ENCODE results near the gene DNAJB14.
"Not testable (repeated sequence)": the region's sequence is repeated elsewhere in the genome, so short reads cannot be mapped to it uniquely, and the experiment has no call there.

Gene DNAJB14

GRCh38 chr4:99946356-99947189 is at the start of gene DNAJB14:
TSS of gene DNAJB14 (minus strand) at chr4:99946618. CDS start at chr4:99946571, 47 bp downstream.
- peak in 51 of 56 donors; percentile 3 to 74 (median 52) for DNase-seq

GRCh38 chr4:99991741-99992140 is 45.3 kb upstream of the DNAJB14 start:
- no peak for DNase-seq

DNA sequence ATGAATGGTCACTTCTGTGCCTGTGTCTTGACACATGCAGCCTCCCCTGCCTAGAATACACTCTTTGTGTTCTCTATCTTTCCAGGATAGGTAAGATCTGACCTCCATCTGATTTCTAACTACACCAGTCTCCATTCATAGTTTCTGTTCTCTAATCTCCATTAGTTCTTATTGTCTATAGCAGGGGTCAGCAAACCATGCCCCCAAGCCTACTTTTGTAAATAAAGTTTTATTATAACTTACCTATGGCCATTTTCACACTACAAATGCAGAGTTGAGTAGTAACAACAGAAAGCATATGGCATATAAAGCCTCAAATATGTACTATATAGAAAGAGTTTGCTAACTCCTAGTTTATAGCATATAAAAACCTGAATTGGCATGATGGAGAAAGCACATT is 41.3 kb upstream of the DNAJB14 start:
- DNase-seq = no peak

GRCh38 chr4:99986792-99987191 is 40.4 kb upstream of the DNAJB14 start:
- DNase-seq = no peak

- no peak for DNase-seq
Measured at GRCh38 chr4:99983289-99983943, 37.0 kb upstream of the DNAJB14 start.

GRCh38 chr4:99979872-99980271 is 33.5 kb upstream of the DNAJB14 start:
- DNase-seq = no peak

- DNase-seq = no peak
Measured at GRCh38 chr4:99971453-99972111, 25.2 kb upstream of the DNAJB14 start.

DNA sequence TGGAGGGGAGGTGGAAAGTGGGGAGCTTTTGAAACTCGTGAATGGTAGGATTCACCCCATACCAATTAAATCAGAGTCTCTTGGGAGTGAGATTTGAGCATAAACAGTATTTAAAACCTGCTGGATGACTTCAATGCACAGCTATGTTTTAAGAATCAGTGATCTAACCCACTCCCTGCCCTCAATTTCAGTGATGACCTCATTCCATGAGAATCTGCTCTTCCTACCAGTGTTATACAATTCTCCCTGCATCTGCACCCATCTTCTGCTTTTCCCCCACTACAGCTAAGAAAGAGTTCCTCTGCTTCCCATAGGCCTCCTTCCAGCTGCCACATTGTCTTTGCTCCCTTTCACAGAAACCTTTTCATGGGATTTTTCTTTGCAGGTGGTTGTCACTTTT is 21.9 kb upstream of the DNAJB14 start:
- DNase-seq = no peak

DNA sequence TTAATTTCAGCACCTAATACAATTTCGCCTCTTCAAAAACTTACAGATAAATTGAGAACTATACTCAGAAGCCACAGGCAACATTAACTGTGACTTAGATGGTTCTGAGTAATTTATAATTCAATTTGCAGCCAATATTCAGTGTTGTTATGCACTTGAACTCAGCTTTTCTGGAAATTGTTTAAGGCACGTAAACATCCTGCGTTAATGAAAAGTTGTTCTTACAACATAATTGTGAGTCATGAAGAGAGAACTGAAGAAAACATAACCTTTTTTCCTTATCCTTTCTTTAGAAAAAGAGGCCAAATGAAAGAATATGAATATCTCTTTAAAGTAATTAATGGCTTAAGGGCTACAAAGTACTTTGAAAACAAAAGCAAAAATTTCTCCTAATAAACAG is 20.3 kb upstream of the DNAJB14 start:
- no peak for DNase-seq

GRCh38 chr4:99965674-99966350 is 19.4 kb upstream of the DNAJB14 start:
- no peak for DNase-seq

GRCh38 chr4:99965173-99965572 is 18.8 kb upstream of the DNAJB14 start:
- DNase-seq = no peak

GRCh38 chr4:99961711-99962110 is 15.3 kb upstream of the DNAJB14 start:
- DNase-seq = no peak

- no peak for DNase-seq
Measured at GRCh38 chr4:99960648-99961047, 14.2 kb upstream of the DNAJB14 start.

GRCh38 chr4:99958207-99958606 is 11.8 kb upstream of the DNAJB14 start:
- DNase-seq = not testable (repeated sequence)

- DNase-seq = no peak
Measured at GRCh38 chr4:99950913-99951254, 4.5 kb upstream of the DNAJB14 start.

DNA sequence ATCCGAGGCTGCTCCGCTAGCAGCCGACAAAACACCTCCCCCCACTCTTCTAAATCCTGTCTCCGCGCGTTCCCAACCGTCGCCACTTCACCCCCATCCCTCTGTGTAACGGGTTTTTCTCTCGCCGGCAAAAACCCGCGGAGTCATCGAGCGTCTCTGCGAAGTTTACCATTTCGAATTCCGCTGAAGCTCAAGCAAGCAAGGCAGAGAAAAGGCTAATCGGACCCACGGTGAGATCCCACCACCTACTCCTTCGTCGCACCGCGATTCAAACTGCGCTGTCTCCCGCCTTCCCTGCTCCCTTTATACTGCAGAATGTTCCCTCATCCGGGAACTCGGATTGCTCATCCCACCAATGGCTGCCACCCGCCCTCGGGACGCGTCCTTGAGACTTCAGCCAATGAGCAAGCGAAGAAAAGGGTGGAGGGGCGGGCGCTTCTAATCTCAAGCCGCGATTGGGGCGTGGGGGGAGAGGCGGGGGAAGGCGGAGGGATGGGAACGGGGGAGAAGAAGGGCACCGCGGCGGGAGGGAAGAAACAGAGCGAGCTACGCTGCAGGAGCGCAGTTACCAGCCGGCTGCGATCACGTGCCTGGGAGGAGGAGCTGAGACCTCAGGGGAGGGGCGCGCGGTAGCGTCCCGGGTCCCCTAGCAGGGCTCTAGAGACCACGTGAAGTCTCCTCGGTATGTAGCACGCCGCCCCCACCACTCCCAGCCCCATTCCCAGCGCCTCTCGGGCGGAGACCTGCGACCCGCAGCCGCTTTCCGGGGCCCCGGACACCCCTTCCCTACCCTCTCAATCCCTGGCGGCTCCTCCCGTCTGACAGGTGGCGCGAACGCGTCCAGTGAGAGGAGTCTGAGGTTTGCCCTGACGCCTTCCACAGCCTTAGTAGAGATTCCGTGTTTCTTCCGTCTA is 3.8 kb upstream of the DNAJB14 start, which contains the start of gene H2AZ1:
Gene H2AZ1 (minus strand): TSS at position 277 of the 914 bp plus-strand sequence. CDS start 105 bp downstream, at position 172.
- DNase-seq = peak; percentile 65 to 99 (median 98)

DNA sequence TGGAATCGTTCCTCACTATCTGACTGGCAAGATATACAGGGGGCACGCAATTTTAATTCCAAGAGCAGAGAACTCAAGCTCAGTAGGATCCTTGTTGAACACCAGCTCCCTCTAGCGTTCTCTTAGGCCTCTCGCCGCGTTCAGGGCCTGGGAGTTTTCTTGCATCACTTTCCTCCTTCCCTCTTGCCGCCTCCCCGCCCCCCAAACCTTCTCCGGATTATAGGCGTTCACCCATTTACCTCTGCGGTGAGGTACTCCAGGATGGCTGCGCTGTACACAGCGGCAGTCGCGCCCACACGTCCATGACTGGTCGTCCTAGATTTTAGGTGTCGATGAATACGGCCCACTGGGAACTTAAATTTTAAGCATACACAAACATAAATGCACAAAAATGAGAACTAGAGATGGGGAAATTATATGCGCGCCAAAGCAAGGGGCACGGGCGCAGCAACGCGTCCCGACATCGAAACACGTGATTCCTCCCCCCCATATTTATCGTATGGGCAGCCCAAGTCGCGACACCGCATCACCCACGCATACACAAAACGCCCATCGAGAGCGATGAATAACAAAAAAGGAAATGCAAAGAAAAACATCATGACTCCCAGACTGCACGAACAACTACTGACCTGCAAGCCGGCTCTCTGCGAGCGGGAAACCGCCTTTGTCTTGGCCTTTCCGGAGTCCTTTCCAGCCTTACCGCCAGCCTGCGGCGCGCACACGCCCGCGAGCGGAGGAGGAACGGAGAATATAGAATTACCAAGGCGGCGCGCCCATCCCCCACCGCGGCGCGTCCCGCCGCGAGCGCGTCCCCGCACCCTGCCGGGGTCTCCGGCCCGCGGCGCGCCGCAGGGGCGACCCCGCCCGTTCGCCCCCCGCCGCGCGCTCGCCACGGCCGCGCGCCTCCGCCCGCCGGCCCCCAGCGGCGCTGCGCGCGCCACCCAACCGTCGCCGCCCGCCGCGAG is 2.9 kb upstream of the DNAJB14 start:
- peak; percentile 15 to 91 (median 76) for DNase-seq

- DNase-seq = no peak
Measured at GRCh38 chr4:99947608-99948007, 1.2 kb upstream of the DNAJB14 start.

- DNase-seq = peak in 2 of 56 donors; percentile 11 to 25
Measured at GRCh38 chr4:99947190-99947578, 766 bp upstream of the DNAJB14 start.
